ENCODE measurements around the gene TEDC1. TPM values are rescaled to one million over a fixed set of nuclear protein-coding genes. Genes with fewer than 3 reads are reported as not detected.

The TEDC1 gene
- polyA plus RNA-seq, 1 donor (not counting 4 experiments of a cell fraction or from before 2014, with no cell fraction given), result 5.0 TPM

GRCh38 chr14:105495101-105495989 is 4.3 kb downstream of the TEDC1 start:
- Histone ChIP-seq H3K27me3 (ENCODE audit: control insufficient read depth, extremely low read depth, insufficient read depth, low read length) (no peaks in the 10 kb centered on the region), H3K4me1 (ENCODE audit: control insufficient read depth, extremely low read depth, insufficient read depth, low read length) (peaks cover 11% of the 10 kb centered on the region), H2AFZ (ENCODE audit: control insufficient read depth, low read length) (no peak overlapping the region), H3K9me1 (ENCODE audit: control insufficient read depth, extremely low read depth, insufficient read depth, low read length) (no peaks in the 10 kb centered on the region), H3K79me2 (ENCODE audit: control insufficient read depth, insufficient read depth, low read length) (no peaks in the 10 kb centered on the region), H3K4me2 (ENCODE audit: control insufficient read depth, extremely low read depth, insufficient read depth, low read depth, low read length) (no peak overlapping the region), H3K4me3 (ENCODE audit: control insufficient read depth in 2 of 3, extremely low read depth in 1 of 3, insufficient read depth in 2 of 3, low read depth in 1 of 3, low read length in 3 of 3) (no peak overlapping the region), H3K36me3 (ENCODE audit: control insufficient read depth in 2 of 2, extremely low read depth in 1 of 2, insufficient read depth in 2 of 2, low read length in 2 of 2) (peaks cover 2 to 3% of the 10 kb centered on the region in 2 experiments), H3K9ac (ENCODE audit: control insufficient read depth, extremely low read depth, insufficient read depth, low read length) (no peak overlapping the region), H4K20me1 (ENCODE audit: control insufficient read depth, extremely low read depth, insufficient read depth, low read length) (peaks cover 5% of the 10 kb centered on the region), H3K27ac (ENCODE audit: control insufficient read depth, insufficient read depth, low read length) (no peak overlapping the region), H3K9me3 (ENCODE audit: control insufficient read depth, low read depth, low read length) (no peaks in the 10 kb centered on the region)
- FAIRE-seq (no peak), DNase-seq (ENCODE audit: low read depth, low spot score) (no peak)
- dilution Hi-C loops (cut with MboI; ENCODE audit: extremely low pct_ligation_motif_present, low sequenced_read_pairs), result no loop called here
- TF ChIP-seq, protein P1, sequence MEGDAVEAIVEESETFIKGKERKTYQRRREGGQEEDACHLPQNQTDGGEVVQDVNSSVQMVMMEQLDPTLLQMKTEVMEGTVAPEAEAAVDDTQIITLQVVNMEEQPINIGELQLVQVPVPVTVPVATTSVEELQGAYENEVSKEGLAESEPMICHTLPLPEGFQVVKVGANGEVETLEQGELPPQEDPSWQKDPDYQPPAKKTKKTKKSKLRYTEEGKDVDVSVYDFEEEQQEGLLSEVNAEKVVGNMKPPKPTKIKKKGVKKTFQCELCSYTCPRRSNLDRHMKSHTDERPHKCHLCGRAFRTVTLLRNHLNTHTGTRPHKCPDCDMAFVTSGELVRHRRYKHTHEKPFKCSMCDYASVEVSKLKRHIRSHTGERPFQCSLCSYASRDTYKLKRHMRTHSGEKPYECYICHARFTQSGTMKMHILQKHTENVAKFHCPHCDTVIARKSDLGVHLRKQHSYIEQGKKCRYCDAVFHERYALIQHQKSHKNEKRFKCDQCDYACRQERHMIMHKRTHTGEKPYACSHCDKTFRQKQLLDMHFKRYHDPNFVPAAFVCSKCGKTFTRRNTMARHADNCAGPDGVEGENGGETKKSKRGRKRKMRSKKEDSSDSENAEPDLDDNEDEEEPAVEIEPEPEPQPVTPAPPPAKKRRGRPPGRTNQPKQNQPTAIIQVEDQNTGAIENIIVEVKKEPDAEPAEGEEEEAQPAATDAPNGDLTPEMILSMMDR (optimal IDR thresholded peaks at IDR 0.05 in 1 of 3, IDR thresholded peaks at IDR 0.05 in 1 of 3, conservative IDR thresholded peaks at IDR 0.05 in 1 of 3; ENCODE audit: extremely low read depth in 1 of 3, insufficient read depth in 2 of 3, low read length in 3 of 3), result no peak

DNA sequence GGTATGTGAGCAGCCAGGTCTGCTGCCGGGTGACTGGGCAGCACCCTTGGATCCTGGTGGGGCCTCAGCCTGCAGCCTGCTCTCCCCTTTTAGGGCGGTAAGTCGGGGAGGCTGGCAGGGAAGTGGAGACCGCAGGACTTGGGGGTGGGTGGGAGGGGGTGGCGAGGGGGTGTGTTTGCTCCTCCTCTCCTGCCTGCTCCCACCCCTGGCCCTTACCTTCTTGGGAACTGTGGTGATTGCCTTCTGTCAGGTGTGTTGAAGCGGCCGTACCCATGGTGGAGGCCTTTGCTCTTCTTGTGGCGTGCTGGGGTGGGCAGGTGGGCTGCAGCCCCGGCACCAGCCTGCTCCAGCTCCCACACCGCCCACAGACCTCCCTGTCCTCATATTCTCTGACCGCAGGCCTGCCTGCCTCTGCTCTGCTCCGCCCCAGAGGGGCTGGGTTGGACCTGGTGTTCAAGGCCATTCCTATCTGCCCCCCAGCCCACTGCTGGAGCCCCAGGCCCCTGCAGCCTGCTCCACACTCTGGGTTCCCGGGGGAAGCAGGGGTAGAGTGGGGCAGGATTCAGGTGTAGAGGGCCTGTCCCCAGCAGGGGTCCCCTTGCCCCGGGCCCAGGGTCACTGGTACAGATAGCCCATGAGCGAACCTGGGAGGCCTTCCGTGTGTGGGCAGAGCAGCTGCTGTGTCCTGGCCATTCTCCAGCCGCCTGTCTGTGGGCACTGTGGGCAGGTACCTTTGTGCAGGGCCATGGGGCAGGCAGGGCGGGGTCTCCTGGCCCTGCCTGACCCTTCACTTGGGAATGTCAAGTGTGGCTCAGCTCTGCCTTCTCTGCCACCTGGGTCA is 5.2 kb downstream of the TEDC1 start:
- DNase-seq (ENCODE audit: low read depth, low spot score) (no peak), FAIRE-seq (no peak)
- Histone ChIP-seq H3K4me2 (ENCODE audit: control insufficient read depth, extremely low read depth, insufficient read depth, low read depth, low read length) (no peak overlapping the region), H3K9me3 (ENCODE audit: control insufficient read depth, low read depth, low read length) (no peaks in the 10 kb centered on the region), H3K9ac (ENCODE audit: control insufficient read depth, extremely low read depth, insufficient read depth, low read length) (no peak overlapping the region), H4K20me1 (ENCODE audit: control insufficient read depth, extremely low read depth, insufficient read depth, low read length) (peaks cover 5% of the 10 kb centered on the region), H3K27me3 (ENCODE audit: control insufficient read depth, extremely low read depth, insufficient read depth, low read length) (no peaks in the 10 kb centered on the region), H2AFZ (ENCODE audit: control insufficient read depth, low read length) (no peak overlapping the region), H3K4me1 (ENCODE audit: control insufficient read depth, extremely low read depth, insufficient read depth, low read length) (peaks cover 11% of the 10 kb centered on the region), H3K27ac (ENCODE audit: control insufficient read depth, insufficient read depth, low read length) (no peak overlapping the region), H3K79me2 (ENCODE audit: control insufficient read depth, insufficient read depth, low read length) (no peaks in the 10 kb centered on the region), H3K4me3 (ENCODE audit: control insufficient read depth in 2 of 3, extremely low read depth in 1 of 3, insufficient read depth in 2 of 3, low read depth in 1 of 3, low read length in 3 of 3) (no peak overlapping the region), H3K36me3 (ENCODE audit: control insufficient read depth in 2 of 2, extremely low read depth in 1 of 2, insufficient read depth in 2 of 2, low read length in 2 of 2) (peaks cover 2 to 3% of the 10 kb centered on the region in 2 experiments), H3K9me1 (ENCODE audit: control insufficient read depth, extremely low read depth, insufficient read depth, low read length) (no peaks in the 10 kb centered on the region)
- dilution Hi-C loops (cut with MboI; ENCODE audit: extremely low pct_ligation_motif_present, low sequenced_read_pairs), result no loop called here
- no peak for TF ChIP-seq EZH2 (IDR thresholded peaks at IDR 0.05; ENCODE audit: low read length)
- TF ChIP-seq, protein P1 (optimal IDR thresholded peaks at IDR 0.05 in 1 of 3, IDR thresholded peaks at IDR 0.05 in 1 of 3, conservative IDR thresholded peaks at IDR 0.05 in 1 of 3; ENCODE audit: extremely low read depth in 1 of 3, insufficient read depth in 2 of 3, low read length in 3 of 3), result no peak

Measured in keratinocyte (primary cell).